Activated naive CD8-positive, alpha-beta T cell (primary cell): Measurements from ENCODE around the gene CLIC2.
"Not testable (repeated sequence)": the region's sequence is repeated elsewhere in the genome, so short reads cannot be mapped to it uniquely, and the experiment has no call there.

ENCODE experiments used
- H3K27ac Mint-ChIP-seq: one replicate; pipeline ENCODE4 v1.8.0; 2021; ENCODE audit warnings: mixed read lengths
- H3K27me3 Mint-ChIP-seq: one replicate; pipeline ENCODE4 v1.8.0; 2021; ENCODE audit warnings: mixed read lengths
- H3K36me3 Mint-ChIP-seq: one replicate; pipeline ENCODE4 v1.8.0; 2021; ENCODE audit warnings: mixed read lengths
- H3K4me1 Mint-ChIP-seq: one replicate; pipeline ENCODE4 v1.8.0; 2021; ENCODE audit warnings: low read depth, mixed read lengths
- H3K4me3 Mint-ChIP-seq: one replicate; pipeline ENCODE4 v1.8.0; 2021; ENCODE audit warnings: mild to moderate bottlenecking, mixed read lengths
- H3K9me3 Mint-ChIP-seq: one replicate; pipeline ENCODE4 v1.8.0; 2021; ENCODE audit warnings: low read depth, mixed read lengths

CLIC2 gene

GRCh38 chrX:155293771-155294170 is 40.6 kb downstream of the CLIC2 start:
- Mint-ChIP-seq H3K36me3 (no peaks in the 10 kb centered on the region), H3K4me1 (no peaks in the 10 kb centered on the region), H3K9me3 (no peaks in the 10 kb centered on the region)

GRCh38 chrX:155279873-155280272 is 54.5 kb downstream of the CLIC2 start:
- Mint-ChIP-seq H3K27ac (no peak overlapping the region), H3K36me3 (no peaks in the 10 kb centered on the region), H3K4me1 (peaks cover 10% of the 10 kb centered on the region), H3K4me3 (no peak overlapping the region), H3K9me3 (no peaks in the 10 kb centered on the region), H3K27me3 (no peaks in the 10 kb centered on the region)

More at GRCh38 chrX:155293771-155294170, 40.6 kb downstream of the CLIC2 start:
- H3K27ac Mint-ChIP-seq: no peak overlapping the region
- H3K27me3 Mint-ChIP-seq: no peaks in the 10 kb centered on the region
- H3K4me3 Mint-ChIP-seq: no peak overlapping the region

- no peaks in the 10 kb centered on the region for H3K9me3 Mint-ChIP-seq
- H3K4me3 Mint-ChIP-seq: no peak overlapping the region
- no peak overlapping the region for H3K27ac Mint-ChIP-seq
- no peaks in the 10 kb centered on the region for H3K36me3 Mint-ChIP-seq
- H3K4me1 Mint-ChIP-seq: peaks cover 2% of the 10 kb centered on the region
- no peaks in the 10 kb centered on the region for H3K27me3 Mint-ChIP-seq
These were observed 63.4 kb downstream of the CLIC2 start for GRCh38 chrX:155270969-155271368.

GRCh38 chrX:155267995-155268394 is 66.4 kb downstream of the CLIC2 start:
- not testable (repeated sequence) for H3K27ac Mint-ChIP-seq, H3K9me3 Mint-ChIP-seq, H3K27me3 Mint-ChIP-seq, H3K4me3 Mint-ChIP-seq, H3K36me3 Mint-ChIP-seq
- H3K4me1 Mint-ChIP-seq: peaks cover 14% of the 10 kb centered on the region

GRCh38 chrX:155266439-155266838 is 68.0 kb downstream of the CLIC2 start:
- H3K27me3 Mint-ChIP-seq: no peaks in the 10 kb centered on the region
- H3K9me3 Mint-ChIP-seq: no peaks in the 10 kb centered on the region
- peaks cover 24% of the 10 kb centered on the region for H3K4me1 Mint-ChIP-seq
- no peak overlapping the region for H3K27ac Mint-ChIP-seq
- H3K36me3 Mint-ChIP-seq: no peaks in the 10 kb centered on the region
- H3K4me3 Mint-ChIP-seq: no peak overlapping the region

- Mint-ChIP-seq H3K27ac (peak within 1 kb of the TSS; percentile 90), H3K36me3 (peaks cover 4% of the 10 kb centered on the region), H3K4me3 (peak within 1 kb of the TSS; percentile 81), H3K27me3 (no peaks in the 10 kb centered on the region), H3K4me1 (peaks cover 29% of the 10 kb centered on the region), H3K9me3 (no peaks in the 10 kb centered on the region)
These were observed 70.4 kb downstream of the CLIC2 start, which contains the start of gene RAB39B for GRCh38 chrX:155263854-155264628. TSS of gene RAB39B (minus strand) at chrX:155264491. CDS start at chrX:155264288, 203 bp downstream.

GRCh38 chrX:155262970-155263754 is 71.3 kb downstream of the CLIC2 start:
- Mint-ChIP-seq H3K4me3 (peak overlapping the region; percentile 81), H3K4me1 (peaks cover 28% of the 10 kb centered on the region), H3K36me3 (peaks cover 4% of the 10 kb centered on the region), H3K27ac (peak overlapping the region; percentile 90), H3K9me3 (no peaks in the 10 kb centered on the region), H3K27me3 (no peaks in the 10 kb centered on the region)

- Mint-ChIP-seq H3K4me1 (peaks cover 28% of the 10 kb centered on the region), H3K36me3 (peaks cover 4% of the 10 kb centered on the region), H3K4me3 (no peak overlapping the region), H3K27ac (no peak overlapping the region), H3K9me3 (no peaks in the 10 kb centered on the region), H3K27me3 (no peaks in the 10 kb centered on the region)
These were observed 74.7 kb downstream of the CLIC2 start for GRCh38 chrX:155259752-155260151.

GRCh38 chrX:155251391-155251790 is 83.0 kb downstream of the CLIC2 start:
- H3K36me3 Mint-ChIP-seq: no peaks in the 10 kb centered on the region
- H3K4me1 Mint-ChIP-seq: peaks cover 1% of the 10 kb centered on the region
- no peaks in the 10 kb centered on the region for H3K9me3 Mint-ChIP-seq
- no peak overlapping the region for H3K27ac Mint-ChIP-seq
- no peaks in the 10 kb centered on the region for H3K27me3 Mint-ChIP-seq
- H3K4me3 Mint-ChIP-seq: no peak overlapping the region

- no peaks in the 10 kb centered on the region for H3K4me1 Mint-ChIP-seq
- no peak overlapping the region for H3K27ac Mint-ChIP-seq
- H3K4me3 Mint-ChIP-seq: no peak overlapping the region
- no peaks in the 10 kb centered on the region for H3K36me3 Mint-ChIP-seq
- H3K9me3 Mint-ChIP-seq: no peaks in the 10 kb centered on the region
- no peaks in the 10 kb centered on the region for H3K27me3 Mint-ChIP-seq
These were observed 86.9 kb downstream of the CLIC2 start for GRCh38 chrX:155247497-155247896.

GRCh38 chrX:155246748-155247147 is 87.7 kb downstream of the CLIC2 start:
- H3K36me3 Mint-ChIP-seq: no peaks in the 10 kb centered on the region
- H3K4me3 Mint-ChIP-seq: no peak overlapping the region
- no peaks in the 10 kb centered on the region for H3K27me3 Mint-ChIP-seq
- H3K4me1 Mint-ChIP-seq: no peaks in the 10 kb centered on the region
- no peak overlapping the region for H3K27ac Mint-ChIP-seq
- H3K9me3 Mint-ChIP-seq: no peaks in the 10 kb centered on the region

GRCh38 chrX:155242300-155242699 is 92.1 kb downstream of the CLIC2 start:
- Mint-ChIP-seq H3K4me1 (no peaks in the 10 kb centered on the region), H3K9me3 (no peaks in the 10 kb centered on the region), H3K27me3 (no peaks in the 10 kb centered on the region), H3K4me3 (no peak overlapping the region), H3K27ac (no peak overlapping the region), H3K36me3 (peaks cover 2% of the 10 kb centered on the region)

GRCh38 chrX:155237719-155238118 is 96.7 kb downstream of the CLIC2 start:
- H3K4me1 Mint-ChIP-seq: peaks cover 3% of the 10 kb centered on the region
- no peaks in the 10 kb centered on the region for H3K9me3 Mint-ChIP-seq
- no peaks in the 10 kb centered on the region for H3K27me3 Mint-ChIP-seq
- no peak overlapping the region for H3K4me3 Mint-ChIP-seq
- H3K36me3 Mint-ChIP-seq: peaks cover 2% of the 10 kb centered on the region
- peak overlapping the region; percentile 28 for H3K27ac Mint-ChIP-seq

GRCh38 chrX:155235891-155236290 is 98.5 kb downstream of the CLIC2 start:
- no peak overlapping the region for H3K27ac Mint-ChIP-seq
- H3K9me3 Mint-ChIP-seq: no peaks in the 10 kb centered on the region
- no peak overlapping the region for H3K4me3 Mint-ChIP-seq
- peaks cover 4% of the 10 kb centered on the region for H3K36me3 Mint-ChIP-seq
- H3K4me1 Mint-ChIP-seq: peaks cover 8% of the 10 kb centered on the region
- no peaks in the 10 kb centered on the region for H3K27me3 Mint-ChIP-seq

- peaks cover 4% of the 10 kb centered on the region for H3K36me3 Mint-ChIP-seq
- H3K4me1 Mint-ChIP-seq: peaks cover 14% of the 10 kb centered on the region
- H3K27ac Mint-ChIP-seq: peak overlapping the region; percentile 34
- no peak overlapping the region for H3K4me3 Mint-ChIP-seq
- no peaks in the 10 kb centered on the region for H3K9me3 Mint-ChIP-seq
- H3K27me3 Mint-ChIP-seq: no peaks in the 10 kb centered on the region
These were observed 103.3 kb downstream of the CLIC2 start for GRCh38 chrX:155231163-155231562.
